GM18499 (cell line): ENCODE data around the gene TBC1D22A.
"Not testable (repeated sequence)": the region's sequence is repeated elsewhere in the genome, so short reads cannot be mapped to it uniquely, and the experiment has no call there.

Experiments used
- ATAC-seq: cut with Tn5 transposase; IDR thresholded peaks from one replicate; pipeline ENCODE4 v1.9.1; 2021; ENCODE audit warnings: moderate number of reproducible peaks; ENCODE audit not compliant: insufficient read depth, unreplicated experiment

Gene TBC1D22A

GRCh38 chr22:46770151-46770641 lies 7.7 kb downstream of the TBC1D22A start:
- ATAC-seq: no peak

GRCh38 chr22:46770726-46771125 lies 8.3 kb downstream of the TBC1D22A start:
- no peak for ATAC-seq

GRCh38 chr22:46773076-46773475 lies 10.6 kb downstream of the TBC1D22A start:
- no peak for ATAC-seq

GRCh38 chr22:46774253-46774979 lies 12.0 kb downstream of the TBC1D22A start:
- no peak for ATAC-seq

- no peak for ATAC-seq
Observed at GRCh38 chr22:46774980-46775849, 12.8 kb downstream of the TBC1D22A start.

GRCh38 chr22:46775850-46776826 lies 13.7 kb downstream of the TBC1D22A start:
- no peak for ATAC-seq

GRCh38 chr22:46776876-46777608 lies 14.6 kb downstream of the TBC1D22A start:
- ATAC-seq: no peak

- no peak for ATAC-seq
Observed at GRCh38 chr22:46777609-46777970, 15.1 kb downstream of the TBC1D22A start.

GRCh38 chr22:46779023-46779422 lies 16.6 kb downstream of the TBC1D22A start:
- no peak for ATAC-seq

GRCh38 chr22:46779651-46780050 lies 17.2 kb downstream of the TBC1D22A start:
- no peak for ATAC-seq

- ATAC-seq: no peak
Observed at GRCh38 chr22:46780453-46780852, 18.0 kb downstream of the TBC1D22A start.

- no peak for ATAC-seq
Observed at GRCh38 chr22:46781291-46781690, 18.8 kb downstream of the TBC1D22A start.

- ATAC-seq: not testable (repeated sequence)
Observed at GRCh38 chr22:46782200-46782599, 19.8 kb downstream of the TBC1D22A start.

- ATAC-seq: no peak
Observed at GRCh38 chr22:46783721-46784120, 21.3 kb downstream of the TBC1D22A start.

- no peak for ATAC-seq
Observed at GRCh38 chr22:46788441-46789172, 26.2 kb downstream of the TBC1D22A start.

GRCh38 chr22:46789992-46790391 lies 27.5 kb downstream of the TBC1D22A start:
- no peak for ATAC-seq

GRCh38 chr22:46791201-46791731 lies 28.8 kb downstream of the TBC1D22A start:
- ATAC-seq: no peak

GRCh38 chr22:46792061-46792796 lies 29.8 kb downstream of the TBC1D22A start:
- no peak for ATAC-seq
